Middle frontal gyrus (tissue), 1 donor: ENCODE measurements around the gene ASB2.

ENCODE experiments used
- DNase-seq: peaks from one replicate; pipeline ENCODE4 v3.0.0-alpha.2; 2015; ENCODE audit warnings: low spot score; ENCODE audit errors: extremely low spot score

ASB2 gene

GRCh38 chr14:93909429-93910128 is 66.8 kb downstream of the ASB2 start:
- DNase-seq: no peak

DNA sequence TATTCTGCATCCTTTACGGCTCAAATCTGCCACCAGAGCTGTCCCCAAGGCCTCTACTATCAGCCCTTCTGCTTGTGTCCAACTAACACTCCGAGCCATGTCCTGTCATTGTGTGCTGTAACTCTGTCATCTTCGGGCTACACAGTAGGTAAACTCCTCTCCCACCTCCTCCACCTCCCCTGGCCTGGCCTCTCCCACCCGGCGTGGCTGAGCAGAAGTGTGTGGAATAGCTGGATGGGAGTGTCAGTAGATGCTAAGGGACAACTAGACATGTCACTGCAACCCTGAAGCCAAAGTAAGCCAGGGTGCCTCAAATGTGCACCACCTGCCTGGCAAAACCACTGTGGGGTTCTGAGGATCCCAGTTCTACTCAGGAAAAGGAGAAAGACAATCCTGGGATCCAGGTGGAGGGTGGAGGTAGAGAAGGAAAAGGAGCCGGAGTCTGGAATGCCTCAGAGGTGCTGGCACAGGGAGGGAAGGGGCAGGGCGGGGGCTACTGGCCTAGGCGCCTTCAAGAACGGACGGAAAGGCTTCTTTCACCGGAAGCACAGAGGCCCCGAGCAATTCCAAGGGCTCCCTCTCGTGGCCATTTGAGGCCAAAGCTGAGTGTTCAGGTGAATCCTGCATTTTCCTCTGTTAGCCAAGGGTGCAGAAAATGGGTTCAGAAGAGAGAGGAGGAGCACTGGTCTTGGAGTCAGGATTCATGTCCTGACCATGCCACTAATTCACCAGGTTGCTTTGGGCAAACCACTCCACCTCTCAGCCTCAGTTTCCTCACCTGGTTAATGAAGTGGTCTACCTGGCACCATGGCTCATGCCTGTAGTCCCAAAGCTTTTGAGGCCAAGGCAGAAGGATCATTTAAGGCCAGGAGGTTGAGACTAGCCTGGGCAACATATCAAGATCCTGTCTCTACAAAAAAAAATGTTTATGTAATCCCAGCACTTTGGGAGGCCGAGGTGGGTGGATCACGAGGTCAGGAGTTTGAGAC is 69.7 kb downstream of the ASB2 start:
- peak; percentile 44 for DNase-seq

GRCh38 chr14:93905623-93906022 is 70.7 kb downstream of the ASB2 start:
- no peak for DNase-seq

- no peak for DNase-seq
Measured at GRCh38 chr14:93903342-93904184, 72.8 kb downstream of the ASB2 start.

DNA sequence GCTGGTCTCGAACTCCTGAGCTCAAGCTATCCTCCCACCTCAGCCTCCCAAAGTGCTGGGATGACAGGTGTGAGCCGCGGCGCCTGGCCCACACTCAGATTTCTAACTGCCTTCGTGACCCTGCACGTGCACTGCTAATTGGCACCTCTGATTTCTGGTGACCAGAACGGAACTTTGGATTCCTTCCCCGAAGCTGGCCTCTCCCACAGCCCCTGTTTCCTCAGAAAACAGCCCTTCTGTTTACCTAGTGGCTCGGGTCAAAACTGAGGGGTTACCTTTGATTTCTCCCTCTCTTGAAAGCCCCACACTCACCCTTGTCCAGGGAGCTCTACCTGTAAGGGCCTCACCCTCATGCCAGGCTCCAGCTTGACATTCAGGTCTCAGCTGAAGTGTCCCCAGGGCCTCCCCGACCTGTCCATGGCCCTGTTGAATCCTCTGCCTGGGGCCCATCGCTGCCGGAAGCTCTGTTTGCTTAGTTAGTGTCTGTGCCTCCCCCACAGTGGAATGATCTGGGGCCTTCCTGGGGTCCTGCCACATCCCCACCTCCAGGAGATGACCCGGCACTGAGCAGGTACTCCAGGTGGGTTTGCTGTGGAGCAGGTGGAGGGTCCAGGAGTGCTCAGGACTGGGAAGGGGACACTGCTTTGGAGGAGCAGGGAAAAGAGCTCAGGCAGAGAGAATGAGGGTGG is 73.6 kb downstream of the ASB2 start:
- DNase-seq: no peak

- no peak for DNase-seq
Measured at GRCh38 chr14:93901813-93902212, 74.6 kb downstream of the ASB2 start.

- DNase-seq: no peak
Measured at GRCh38 chr14:93898731-93899130, 77.6 kb downstream of the ASB2 start.

GRCh38 chr14:93898081-93898611 is 78.2 kb downstream of the ASB2 start:
- DNase-seq: no peak

- no peak for DNase-seq
Measured at GRCh38 chr14:93897476-93897845, 78.9 kb downstream of the ASB2 start.

DNA sequence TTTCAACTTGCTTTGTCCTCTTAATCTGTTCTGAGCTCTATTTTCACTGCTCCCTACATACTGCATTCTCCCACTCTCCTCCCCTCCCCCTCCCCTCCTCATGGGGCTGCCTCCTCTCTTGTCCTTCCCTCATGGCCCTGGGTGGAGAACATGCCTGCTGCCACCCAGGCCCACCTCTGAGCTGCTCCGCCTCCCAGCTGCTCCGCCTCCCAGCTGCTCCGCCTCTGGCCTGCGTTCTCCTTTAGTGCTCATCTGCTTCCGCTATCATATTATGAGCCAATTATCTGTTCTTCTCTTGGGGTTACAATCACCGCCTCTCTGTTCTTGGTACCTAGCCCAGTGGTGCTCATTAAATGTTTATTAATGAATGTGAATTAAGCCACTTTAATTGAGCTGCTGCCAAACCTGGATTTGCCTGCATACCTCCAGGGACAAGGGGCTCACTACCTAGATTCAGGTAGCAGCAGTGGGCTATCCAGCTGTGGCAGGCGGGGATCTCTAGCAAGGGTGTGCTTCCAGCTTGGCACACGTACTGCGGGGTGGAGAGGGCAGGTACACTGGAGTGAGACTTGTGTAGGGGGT is 81.3 kb downstream of the ASB2 start:
- no peak for DNase-seq

GRCh38 chr14:93893661-93894261 is 82.6 kb downstream of the ASB2 start:
- no peak for DNase-seq

- peak; percentile 53 for DNase-seq
Measured at GRCh38 chr14:93892923-93893558, 83.3 kb downstream of the ASB2 start.

- no peak for DNase-seq
Measured at GRCh38 chr14:93892505-93892839, 83.9 kb downstream of the ASB2 start.

DNA sequence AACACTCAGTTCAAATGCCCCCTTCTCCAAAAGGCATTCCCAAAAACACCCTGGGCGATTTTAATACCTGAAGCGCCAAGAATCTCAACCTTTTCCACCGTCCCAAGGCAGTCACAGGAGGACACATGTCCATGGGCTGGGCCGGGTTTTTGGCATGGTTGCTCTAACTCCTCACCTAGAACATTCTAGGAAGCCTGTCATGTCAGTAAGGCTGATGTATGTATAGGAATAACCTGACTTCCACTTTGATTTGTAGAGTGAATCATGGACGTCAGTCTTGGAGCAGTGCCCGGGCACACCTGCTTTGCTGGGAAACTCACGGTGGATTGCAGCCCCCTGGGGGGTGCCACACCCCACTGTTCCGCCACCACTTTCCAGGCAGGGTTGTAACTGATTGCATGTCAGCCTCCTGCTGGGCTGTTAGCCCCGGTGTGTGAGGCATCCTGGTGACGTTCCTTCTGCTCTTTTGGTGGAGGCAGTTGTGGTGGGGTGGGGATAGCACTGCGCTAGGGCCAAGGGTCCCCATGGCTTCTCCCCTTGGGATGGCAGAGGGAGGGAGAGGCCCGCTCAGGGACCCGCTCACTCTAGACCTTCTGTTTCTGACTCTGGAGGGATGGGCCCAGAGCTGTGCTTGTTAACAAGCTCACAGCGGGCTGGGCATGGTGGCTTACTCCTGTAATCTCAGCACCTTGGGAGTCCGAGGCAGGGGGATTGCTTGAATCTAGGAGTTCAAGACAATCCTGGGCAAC is 84.4 kb downstream of the ASB2 start:
- no peak for DNase-seq

DNA sequence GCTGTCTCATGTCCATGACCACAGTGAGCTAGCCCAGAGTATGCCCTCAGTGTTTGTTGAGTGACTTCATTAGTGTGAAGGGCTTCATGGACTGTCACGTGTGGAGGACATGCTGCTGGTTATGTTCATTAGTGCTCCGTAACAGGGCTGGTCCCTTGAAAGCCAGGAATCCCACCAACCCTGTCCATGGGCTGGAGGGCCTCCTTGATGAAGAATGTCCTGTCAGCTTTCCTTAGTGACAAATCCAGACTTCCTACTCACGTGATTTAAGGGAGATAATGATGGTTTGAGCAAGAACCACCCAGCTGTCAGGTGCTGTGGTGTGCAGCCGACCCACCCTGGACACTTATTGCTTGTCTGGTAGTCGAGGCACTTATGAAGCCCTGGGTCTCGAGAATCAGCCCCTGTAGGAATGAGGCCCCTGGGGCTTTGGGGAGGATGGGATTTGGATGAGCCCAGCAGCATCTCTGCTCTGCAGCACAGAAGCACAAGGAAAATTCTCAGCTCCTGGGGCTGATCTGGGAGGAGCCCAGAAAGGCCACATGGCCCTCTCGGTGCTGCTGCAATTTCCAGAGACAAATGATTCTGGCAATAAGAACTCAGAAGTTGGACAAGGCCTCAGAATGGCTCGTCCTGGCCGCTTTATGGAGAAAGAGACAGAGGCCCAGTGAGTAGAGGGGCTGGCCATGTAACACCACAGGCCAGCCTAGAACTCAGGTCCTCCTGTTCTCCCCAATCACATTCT is 86.5 kb downstream of the ASB2 start:
- no peak for DNase-seq

GRCh38 chr14:93888995-93889394 is 87.4 kb downstream of the ASB2 start:
- no peak for DNase-seq

DNA sequence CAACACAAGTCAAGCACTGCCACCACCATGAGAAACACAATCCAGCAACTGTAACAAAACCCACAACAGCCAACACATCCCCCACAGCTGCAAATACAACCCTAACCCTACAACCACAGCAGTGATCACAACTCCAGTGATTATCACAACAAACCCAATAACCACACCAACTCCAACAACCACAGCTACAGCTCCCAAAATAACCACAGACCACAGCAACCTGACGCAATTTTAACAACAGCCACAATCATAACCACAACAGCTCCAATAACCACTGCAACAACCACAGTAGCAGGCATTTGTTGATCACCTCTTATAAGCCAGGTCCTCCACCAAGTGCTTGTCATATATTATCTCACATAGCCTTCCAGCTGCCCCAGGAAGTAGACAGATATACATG is 91.4 kb downstream of the ASB2 start:
- no peak for DNase-seq
